Astrocyte (in vitro differentiated cells and primary cell): ENCODE measurements around the gene WWP2. TPM values are rescaled to one million over a fixed set of nuclear protein-coding genes. Genes with fewer than 3 reads are reported as not detected.

ENCODE experiments used
- DNase-seq: peaks from one replicate; pipeline ENCODE4 v3.0.0-alpha.2; 2010; ENCODE audit warnings: low read depth
- FAIRE-seq: peaks from 2 replicates; lab custom pipeline; 2011; peaks lifted over from hg19 to GRCh38; lab: Jason Lieb, UNC
- H2AFZ ChIP-seq: 2 replicates; pipeline ENCODE4 v1.6.0; 2012; ENCODE audit warnings: low read depth, low read length, inconsistent platforms
- H3K27ac ChIP-seq: 2 replicates; pipeline ENCODE4 v1.5.1; 2011; ENCODE audit warnings: low read depth, low read length, inconsistent platforms
- H3K27me3 ChIP-seq: 2 replicates; pipeline ENCODE4 v1.6.0; 2011; ENCODE audit warnings: low read length, inconsistent platforms; ENCODE audit not compliant: insufficient read depth
- H3K36me3 ChIP-seq: 2 replicates; pipeline ENCODE4 v1.5.1; 2011; ENCODE audit warnings: low read length, inconsistent platforms; ENCODE audit not compliant: insufficient read depth
- H3K4me1 ChIP-seq: 2 replicates; pipeline ENCODE4 v1.5.1; 2011; ENCODE audit warnings: low read length, inconsistent platforms; ENCODE audit not compliant: insufficient read depth
- H3K4me2 ChIP-seq: 2 replicates; pipeline ENCODE4 v1.6.0; 2012; ENCODE audit warnings: low read length, inconsistent platforms
- H3K4me3 ChIP-seq: 2 replicates; pipeline ENCODE4 v1.5.1; 2011; ENCODE audit warnings: low read depth, mild to moderate bottlenecking, low read length, inconsistent platforms; ENCODE audit not compliant: insufficient read depth
- H3K79me2 ChIP-seq: 2 replicates; pipeline ENCODE4 v1.6.0; 2012; ENCODE audit warnings: mild to moderate bottlenecking, low read length, inconsistent platforms; ENCODE audit not compliant: insufficient read depth
- H3K9ac ChIP-seq: 2 replicates; pipeline ENCODE4 v1.6.0; 2012; ENCODE audit warnings: mild to moderate bottlenecking, low read length, inconsistent platforms
- H3K9me3 ChIP-seq: 2 replicates; pipeline ENCODE4 v1.5.1; 2012; ENCODE audit warnings: low read depth, mild to moderate bottlenecking, low read length, inconsistent platforms; ENCODE audit not compliant: insufficient read depth
- H4K20me1 ChIP-seq: 2 replicates; pipeline ENCODE4 v1.6.0; 2012; ENCODE audit warnings: low read length, inconsistent platforms; ENCODE audit not compliant: insufficient read depth
- H3K27ac Mint-ChIP-seq: one replicate; pipeline ENCODE4 v1.8.0; 2021; ENCODE audit warnings: mild to moderate bottlenecking, mixed read lengths; ENCODE audit not compliant: unreplicated experiment
- H3K27me3 Mint-ChIP-seq: one replicate; pipeline ENCODE4 v1.8.0; 2021; ENCODE audit warnings: low read depth, mixed read lengths; ENCODE audit not compliant: unreplicated experiment
- H3K36me3 Mint-ChIP-seq: one replicate; pipeline ENCODE4 v1.8.0; 2021; ENCODE audit warnings: low read depth, mixed read lengths; ENCODE audit not compliant: unreplicated experiment
- H3K4me1 Mint-ChIP-seq: one replicate; pipeline ENCODE4 v1.8.0; 2021; ENCODE audit warnings: low read depth, mixed read lengths; ENCODE audit not compliant: unreplicated experiment
- H3K4me3 Mint-ChIP-seq: one replicate; pipeline ENCODE4 v1.8.0; 2021; ENCODE audit warnings: mild to moderate bottlenecking, moderate library complexity, mixed read lengths; ENCODE audit not compliant: unreplicated experiment
- H3K9me3 Mint-ChIP-seq: one replicate; pipeline ENCODE4 v1.8.0; 2021; ENCODE audit warnings: mild to moderate bottlenecking, mixed read lengths; ENCODE audit not compliant: unreplicated experiment
- EZH2 ChIP-seq: IDR thresholded peaks from 2 replicates; pipeline ENCODE4 v1.6.1; 2012; ENCODE audit warnings: mild to moderate bottlenecking, low read length, inconsistent platforms; ENCODE audit not compliant: insufficient read depth
- total RNA-seq: library from RNA; stranded (reverse); gene quantifications from 2 replicates; pipeline ENCODE4 v1.2.1, GENCODE V29; 2021
- TF ChIP-seq, protein P1 (sequence below): IDR thresholded peaks from 2 replicates; pipeline ENCODE4 v1.5.1; 2011; ENCODE audit warnings: low read depth, mild to moderate bottlenecking, inconsistent platforms, low read length, moderate library complexity; ENCODE audit not compliant: insufficient read depth

Gene WWP2
- total RNA-seq, 1 donor from 2014 or later = 28.7 TPM

DNA sequence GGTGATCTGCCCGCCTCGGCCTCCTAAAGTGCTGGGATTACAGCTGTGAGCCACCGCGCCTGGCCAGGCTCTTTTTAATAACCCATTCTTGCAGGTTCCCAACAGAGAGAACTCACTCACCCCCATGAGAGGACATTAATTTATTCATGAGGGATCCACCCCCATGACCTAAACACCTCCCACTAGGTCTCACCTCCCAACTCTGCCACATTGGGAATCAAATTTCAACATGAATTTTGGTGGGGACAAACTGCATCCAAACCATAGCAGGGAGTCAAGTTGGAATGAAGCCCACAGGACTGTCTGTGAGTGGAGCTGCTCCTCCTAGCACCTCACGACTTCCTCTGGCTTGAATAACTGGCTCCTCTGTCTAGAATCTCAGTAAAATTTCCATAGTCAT lies 85.5 kb downstream of the WWP2 start:
- TF ChIP-seq, protein P1, sequence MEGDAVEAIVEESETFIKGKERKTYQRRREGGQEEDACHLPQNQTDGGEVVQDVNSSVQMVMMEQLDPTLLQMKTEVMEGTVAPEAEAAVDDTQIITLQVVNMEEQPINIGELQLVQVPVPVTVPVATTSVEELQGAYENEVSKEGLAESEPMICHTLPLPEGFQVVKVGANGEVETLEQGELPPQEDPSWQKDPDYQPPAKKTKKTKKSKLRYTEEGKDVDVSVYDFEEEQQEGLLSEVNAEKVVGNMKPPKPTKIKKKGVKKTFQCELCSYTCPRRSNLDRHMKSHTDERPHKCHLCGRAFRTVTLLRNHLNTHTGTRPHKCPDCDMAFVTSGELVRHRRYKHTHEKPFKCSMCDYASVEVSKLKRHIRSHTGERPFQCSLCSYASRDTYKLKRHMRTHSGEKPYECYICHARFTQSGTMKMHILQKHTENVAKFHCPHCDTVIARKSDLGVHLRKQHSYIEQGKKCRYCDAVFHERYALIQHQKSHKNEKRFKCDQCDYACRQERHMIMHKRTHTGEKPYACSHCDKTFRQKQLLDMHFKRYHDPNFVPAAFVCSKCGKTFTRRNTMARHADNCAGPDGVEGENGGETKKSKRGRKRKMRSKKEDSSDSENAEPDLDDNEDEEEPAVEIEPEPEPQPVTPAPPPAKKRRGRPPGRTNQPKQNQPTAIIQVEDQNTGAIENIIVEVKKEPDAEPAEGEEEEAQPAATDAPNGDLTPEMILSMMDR = no peak
- no peak for TF ChIP-seq EZH2
- Histone ChIP-seq H4K20me1 (no peaks in the 10 kb centered on the region), H3K4me2 (no peak overlapping the region), H3K27me3 (no peaks in the 10 kb centered on the region), H3K9ac (no peak overlapping the region), H3K4me1 (peaks cover 13% of the 10 kb centered on the region), H3K79me2 (no peaks in the 10 kb centered on the region), H3K36me3 (no peaks in the 10 kb centered on the region), H2AFZ (no peak overlapping the region), H3K27ac (no peak overlapping the region), H3K9me3 (no peaks in the 10 kb centered on the region), H3K4me3 (no peak overlapping the region)
- Mint-ChIP-seq H3K9me3 (peaks cover 5% of the 10 kb centered on the region), H3K27me3 (no peaks in the 10 kb centered on the region), H3K4me1 (peaks cover 20% of the 10 kb centered on the region), H3K36me3 (peaks cover 8% of the 10 kb centered on the region), H3K27ac (no peak overlapping the region), H3K4me3 (no peak overlapping the region)
- DNase-seq = no peak
- FAIRE-seq = no peak

DNA sequence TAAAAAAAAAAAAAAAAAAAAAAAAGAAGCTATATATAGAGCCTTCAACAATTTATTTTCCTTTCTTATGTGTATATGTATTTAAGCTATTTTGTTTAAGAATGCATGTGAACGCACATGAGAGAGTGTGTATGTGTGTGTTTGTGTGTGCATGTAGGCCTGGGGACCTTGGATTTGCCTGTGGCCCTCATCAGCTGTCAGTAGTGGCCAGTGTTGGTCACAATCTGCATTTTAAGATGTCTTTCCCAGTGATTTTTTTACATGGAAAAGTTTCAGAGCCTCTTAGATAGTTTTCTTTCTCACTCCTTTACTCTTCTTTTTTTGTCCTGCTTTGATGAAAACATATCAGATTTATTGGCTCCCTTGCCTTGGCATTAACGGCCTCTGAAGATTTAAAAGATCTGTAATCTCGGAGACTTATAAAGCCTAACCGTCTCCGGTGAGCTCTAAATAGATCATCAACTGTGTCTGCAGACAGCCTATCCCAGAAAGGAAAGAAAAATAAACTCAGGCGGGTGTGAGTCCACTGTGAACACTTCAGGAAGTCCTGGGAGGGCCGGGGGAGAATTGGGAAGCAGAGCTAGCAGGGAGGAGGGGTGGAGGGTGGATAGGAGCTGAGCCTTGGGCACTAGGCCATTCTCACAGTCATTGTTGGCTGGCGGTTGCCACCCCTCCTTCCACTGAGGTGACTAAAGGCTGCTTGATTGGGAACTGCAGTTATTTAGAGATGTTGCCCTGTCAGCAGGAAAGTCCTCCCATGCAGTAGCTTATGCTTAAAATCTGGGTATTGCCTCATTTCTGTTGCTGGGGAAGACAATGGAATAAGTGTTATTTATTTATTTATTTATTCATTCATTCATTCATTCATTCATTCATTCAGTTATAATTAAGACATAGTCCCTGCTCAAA lies 86.8 kb downstream of the WWP2 start:
- no peaks in the 10 kb centered on the region for H3K9me3 ChIP-seq
- Mint-ChIP-seq H3K27me3 (no peaks in the 10 kb centered on the region), H3K9me3 (peaks cover 7% of the 10 kb centered on the region), H3K4me3 (peak overlapping the region; percentile 31), H3K4me1 (peaks cover 20% of the 10 kb centered on the region), H3K36me3 (peaks cover 17% of the 10 kb centered on the region), H3K27ac (peak overlapping the region; percentile 55)
- H3K79me2 ChIP-seq = no peaks in the 10 kb centered on the region
- peak; percentile 90 for FAIRE-seq
- H3K36me3 ChIP-seq = no peaks in the 10 kb centered on the region
- peak overlapping the region; percentile 68 for H3K4me2 ChIP-seq
- peak overlapping the region; percentile 41 for H3K27ac ChIP-seq
- peak; percentile 92 for DNase-seq
- TF ChIP-seq EZH2 = no peak
- TF ChIP-seq, protein P1 = peak; percentile 22
- no peaks in the 10 kb centered on the region for H4K20me1 ChIP-seq
- no peak overlapping the region for H2AFZ ChIP-seq
- peaks cover 13% of the 10 kb centered on the region for H3K4me1 ChIP-seq
- peak overlapping the region; percentile 47 for H3K9ac ChIP-seq
- no peaks in the 10 kb centered on the region for H3K27me3 ChIP-seq
- H3K4me3 ChIP-seq = peak overlapping the region; percentile 6
